Erythroblast (primary cell): ENCODE data around the gene GIMAP8.

Source experiments
- DNase-seq, 2 experiments: peaks; one replicate each; lab custom pipeline; 2025; lab: John Stamatoyannopoulos, UW
- GATA1 ChIP-seq: IDR thresholded peaks from 2 replicates; pipeline ENCODE4 v1.6.1; 2011; ENCODE audit warnings: low read depth, mild to moderate bottlenecking, control low read depth, low read length, moderate library complexity
- POLR2A ChIP-seq: IDR thresholded peaks from 2 replicates; pipeline ENCODE4 v1.6.1; 2011; ENCODE audit warnings: mild to moderate bottlenecking, low read length

GIMAP8 gene

GRCh38 chr7:150450491-150451001, at the start of gene GIMAP8:
Gene GIMAP8 (plus strand): TSS chr7:150450630. CDS start chr7:150466699, 16,069 bp downstream.
- no peak for TF ChIP-seq GATA1
- no peak for TF ChIP-seq POLR2A
- no peak for DNase-seq

GRCh38 chr7:150400788-150401423, 49.5 kb upstream of the GIMAP8 start:
- no peak for DNase-seq
- TF ChIP-seq POLR2A, result no peak
- TF ChIP-seq GATA1, result no peak

- TF ChIP-seq GATA1, result no peak
- TF ChIP-seq POLR2A, result no peak
- DNase-seq, result no peak
These were observed 49.0 kb upstream of the GIMAP8 start for GRCh38 chr7:150401424-150401790.

- peak in 1 of 2 experiments; percentile 27 for DNase-seq
- no peak for TF ChIP-seq GATA1
- no peak for TF ChIP-seq POLR2A
These were observed 48.4 kb upstream of the GIMAP8 start for GRCh38 chr7:150401861-150402631.

- no peak for DNase-seq
- no peak for TF ChIP-seq POLR2A
- TF ChIP-seq GATA1, result no peak
These were observed 47.6 kb upstream of the GIMAP8 start for GRCh38 chr7:150402671-150403321.

DNA sequence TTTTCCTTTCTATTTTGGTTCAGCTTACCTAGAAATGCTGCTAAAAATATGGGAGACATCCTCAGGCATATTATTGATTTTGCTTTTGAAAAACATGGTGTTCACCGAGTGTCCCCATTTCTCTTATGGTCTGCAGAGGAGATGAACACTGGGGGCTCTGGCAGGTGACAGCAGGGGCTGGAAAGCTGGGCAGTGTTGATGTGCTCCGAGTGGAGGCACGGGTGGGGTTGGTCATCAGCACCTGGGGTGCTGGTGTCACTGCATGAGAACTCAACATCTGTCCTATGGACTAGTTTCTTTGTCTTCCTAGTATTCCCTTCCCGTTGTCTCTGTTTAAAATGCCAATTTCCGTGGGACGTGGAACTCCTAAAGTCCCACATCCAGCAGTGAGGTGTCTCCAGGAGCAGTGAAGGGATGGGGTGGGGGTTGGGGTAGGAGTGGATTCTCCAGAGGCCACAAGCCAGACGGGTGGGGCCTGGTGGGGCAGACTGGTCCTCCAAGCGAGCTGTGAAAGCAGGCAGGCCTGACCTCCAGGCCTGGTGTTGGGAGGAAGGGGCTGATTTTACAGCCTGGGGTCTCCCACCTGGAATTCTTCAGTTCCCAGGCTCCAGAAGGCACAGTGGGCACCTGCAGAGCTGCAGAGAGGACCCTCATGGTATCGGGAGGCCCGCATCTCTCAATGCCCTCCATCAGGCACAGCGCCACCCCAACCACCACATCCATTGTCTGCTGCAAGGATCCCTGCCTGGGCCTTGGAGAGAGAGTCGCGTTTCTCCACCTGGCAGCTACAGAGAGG, 46.9 kb upstream of the GIMAP8 start:
- DNase-seq, result no peak
- TF ChIP-seq GATA1 (no peak), POLR2A (no peak)

DNA sequence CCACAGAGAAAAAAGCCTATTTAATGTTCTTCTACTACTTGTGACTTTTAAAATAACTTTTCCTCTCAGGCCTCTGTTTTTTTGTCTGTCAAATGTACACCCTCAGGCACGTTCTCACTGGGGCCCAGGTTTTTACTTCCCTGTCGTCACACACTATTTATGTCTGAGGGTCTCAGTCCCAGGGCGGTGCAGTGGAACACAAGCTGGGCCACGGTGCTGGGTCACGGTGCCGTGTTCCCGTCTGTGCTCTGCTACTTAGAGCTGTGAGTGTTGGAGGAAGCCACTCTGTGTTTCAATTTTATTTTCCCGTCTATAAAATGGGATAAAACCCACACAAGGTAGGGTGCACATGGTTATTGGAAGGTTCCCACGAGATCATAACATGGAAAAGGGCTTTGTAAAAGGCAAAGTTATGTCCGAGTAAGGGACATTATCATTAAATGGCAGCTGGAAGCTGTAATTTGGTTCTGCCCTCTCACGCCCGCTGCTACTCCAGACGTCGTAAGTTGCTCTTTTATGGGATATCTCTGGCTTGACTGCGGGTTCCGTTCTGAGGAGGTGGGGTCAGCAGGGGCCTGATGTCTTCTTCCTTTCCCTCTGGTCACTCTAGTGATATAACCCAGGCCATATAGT, 46.1 kb upstream of the GIMAP8 start:
- DNase-seq, result peak; percentile 79 to 80
- TF ChIP-seq POLR2A (no peak), GATA1 (no peak)

- DNase-seq, result peak; percentile 95
- TF ChIP-seq GATA1 (no peak), POLR2A (peak; percentile 77)
These were observed 45.4 kb upstream of the GIMAP8 start for GRCh38 chr7:150404805-150405583.

- no peak for TF ChIP-seq GATA1
- no peak for TF ChIP-seq POLR2A
- peak; percentile 94 to 95 for DNase-seq
These were observed 44.7 kb upstream of the GIMAP8 start for GRCh38 chr7:150405584-150406311.

- TF ChIP-seq POLR2A (no peak), GATA1 (no peak)
- DNase-seq, result peak; percentile 49 to 50
These were observed 44.2 kb upstream of the GIMAP8 start for GRCh38 chr7:150406312-150406566.

DNA sequence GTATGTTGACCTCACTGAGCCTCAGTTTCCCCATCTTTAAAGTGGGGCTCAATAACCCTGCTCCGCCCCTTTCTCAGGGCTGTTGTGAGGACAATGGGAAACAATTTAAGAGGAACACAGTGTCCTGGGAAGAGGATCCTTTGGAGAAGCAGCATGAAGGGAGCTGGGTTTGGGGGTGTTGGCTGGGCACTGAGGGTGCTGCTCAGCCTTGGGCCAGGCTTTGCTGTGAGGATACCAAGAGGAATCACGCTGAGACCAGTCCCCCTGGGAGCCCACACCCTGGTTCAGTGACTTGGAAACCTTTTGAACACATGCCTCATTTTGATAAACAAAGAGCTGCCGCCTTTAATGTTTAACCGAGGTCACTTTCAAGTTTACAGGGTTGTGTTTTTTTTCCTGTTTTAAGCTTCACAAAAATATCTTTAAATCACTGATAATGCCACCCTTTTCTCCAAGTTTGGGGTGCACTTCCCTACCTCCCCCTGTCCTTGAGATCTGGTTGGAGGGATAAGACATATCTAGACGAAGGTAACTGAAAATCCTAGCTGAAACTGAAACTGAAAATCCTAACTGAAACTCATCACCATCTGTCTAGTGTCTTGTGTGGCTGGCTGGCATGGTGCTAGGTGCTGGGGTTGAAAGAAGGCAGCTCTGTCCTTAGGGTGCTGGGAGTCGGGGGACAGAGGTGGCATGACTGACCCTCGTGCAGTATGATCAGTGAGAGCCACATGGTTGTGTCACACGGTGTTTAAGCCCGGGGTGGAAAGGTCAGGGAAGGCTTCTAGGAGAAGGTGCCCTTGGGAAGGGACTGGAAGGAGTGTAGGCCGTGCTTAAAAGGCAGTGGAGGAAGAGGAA, 43.6 kb upstream of the GIMAP8 start:
- peak; percentile 73 to 79 for DNase-seq
- TF ChIP-seq GATA1, result no peak
- TF ChIP-seq POLR2A, result no peak
